HG03457 (cell line): ENCODE data around the gene RSPO4.

Experiments
- ATAC-seq: cut with Tn5 transposase; IDR thresholded peaks from one replicate; pipeline ENCODE4 v1.9.1; 2021; ENCODE audit warnings: moderate number of reproducible peaks; ENCODE audit not compliant: unreplicated experiment

RSPO4 gene

GRCh38 chr20:944774-945410, 57.2 kb downstream of the RSPO4 start:
- ATAC-seq, result no peak

DNA sequence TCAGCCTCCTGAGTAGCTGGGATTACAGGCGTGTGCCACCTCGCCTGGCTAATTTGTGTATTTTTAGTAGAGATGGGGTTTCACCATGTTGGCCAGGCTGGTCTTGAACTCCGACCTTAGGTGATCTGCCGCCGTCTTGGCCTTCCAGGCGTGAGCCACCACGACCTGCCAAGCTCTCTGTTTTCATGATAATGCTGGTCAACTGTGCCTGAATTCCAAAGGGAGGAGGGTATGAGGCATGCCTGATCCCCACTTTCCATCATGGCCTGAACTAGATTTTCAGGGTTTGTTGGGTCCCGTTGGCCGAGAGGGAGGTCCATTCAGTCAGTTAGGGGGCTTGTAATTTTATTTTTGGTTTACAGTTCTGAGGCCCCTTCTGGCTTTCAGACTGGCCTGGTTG, 58.0 kb downstream of the RSPO4 start:
- ATAC-seq, result no peak

GRCh38 chr20:942611-943010, 59.5 kb downstream of the RSPO4 start:
- ATAC-seq, result no peak

- no peak for ATAC-seq
These were observed 61.2 kb downstream of the RSPO4 start for GRCh38 chr20:940926-941325.

GRCh38 chr20:939606-940005, 62.5 kb downstream of the RSPO4 start:
- ATAC-seq, result no peak

- ATAC-seq, result no peak
These were observed 67.8 kb downstream of the RSPO4 start for GRCh38 chr20:934186-934840.

- ATAC-seq, result no peak
These were observed 69.1 kb downstream of the RSPO4 start for GRCh38 chr20:933029-933428.

GRCh38 chr20:931401-931800, 70.7 kb downstream of the RSPO4 start:
- no peak for ATAC-seq

- no peak for ATAC-seq
These were observed 75.4 kb downstream of the RSPO4 start for GRCh38 chr20:926670-927069.

GRCh38 chr20:925516-925915, 76.6 kb downstream of the RSPO4 start:
- ATAC-seq, result no peak

DNA sequence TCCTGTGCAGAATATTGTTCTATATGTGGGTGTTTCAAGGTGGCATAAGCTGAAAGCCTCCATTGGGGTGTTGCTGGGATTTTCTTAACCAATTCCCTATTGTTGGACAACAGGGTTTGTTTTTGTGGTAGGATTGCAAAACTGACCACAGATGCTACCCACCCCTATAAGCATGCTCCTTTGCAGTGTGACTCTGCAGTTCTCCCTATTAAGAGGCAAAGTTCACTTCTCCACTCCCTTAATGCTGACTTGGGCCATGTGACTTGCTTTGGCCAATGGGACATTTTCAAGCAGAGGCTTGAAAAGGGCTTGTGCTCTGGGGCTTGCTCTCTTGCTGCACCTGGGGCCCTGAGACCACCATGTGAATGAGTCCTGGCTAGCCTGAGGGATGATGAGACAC, 77.5 kb downstream of the RSPO4 start:
- no peak for ATAC-seq

- ATAC-seq, result no peak
These were observed 79.3 kb downstream of the RSPO4 start for GRCh38 chr20:922781-923180.

GRCh38 chr20:921068-921467, 81.0 kb downstream of the RSPO4 start:
- no peak for ATAC-seq

GRCh38 chr20:920311-920710, 81.8 kb downstream of the RSPO4 start:
- ATAC-seq, result no peak

GRCh38 chr20:919491-919916, 82.6 kb downstream of the RSPO4 start:
- ATAC-seq, result no peak

DNA sequence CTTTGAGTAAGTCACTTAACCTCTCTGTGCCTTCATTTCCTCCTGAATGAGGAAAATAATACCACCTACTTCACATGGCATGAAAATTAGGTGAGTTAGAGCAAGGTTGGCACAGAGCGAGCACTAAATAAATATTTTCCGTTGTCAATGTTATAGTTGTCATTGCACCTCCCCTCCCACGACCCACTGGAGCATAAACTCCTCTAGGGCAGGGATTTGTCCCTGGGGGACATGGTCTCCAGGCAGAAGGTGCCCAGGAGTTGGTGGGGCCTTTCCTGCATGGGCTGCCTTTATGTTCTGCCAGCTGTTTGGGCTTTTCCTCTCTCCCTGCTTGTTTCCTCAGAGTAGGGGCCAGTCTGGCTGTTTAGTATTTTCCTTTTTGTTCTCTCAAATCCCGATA, 84.7 kb downstream of the RSPO4 start:
- ATAC-seq, result no peak

- ATAC-seq, result no peak
These were observed 85.3 kb downstream of the RSPO4 start for GRCh38 chr20:916825-917224.

DNA sequence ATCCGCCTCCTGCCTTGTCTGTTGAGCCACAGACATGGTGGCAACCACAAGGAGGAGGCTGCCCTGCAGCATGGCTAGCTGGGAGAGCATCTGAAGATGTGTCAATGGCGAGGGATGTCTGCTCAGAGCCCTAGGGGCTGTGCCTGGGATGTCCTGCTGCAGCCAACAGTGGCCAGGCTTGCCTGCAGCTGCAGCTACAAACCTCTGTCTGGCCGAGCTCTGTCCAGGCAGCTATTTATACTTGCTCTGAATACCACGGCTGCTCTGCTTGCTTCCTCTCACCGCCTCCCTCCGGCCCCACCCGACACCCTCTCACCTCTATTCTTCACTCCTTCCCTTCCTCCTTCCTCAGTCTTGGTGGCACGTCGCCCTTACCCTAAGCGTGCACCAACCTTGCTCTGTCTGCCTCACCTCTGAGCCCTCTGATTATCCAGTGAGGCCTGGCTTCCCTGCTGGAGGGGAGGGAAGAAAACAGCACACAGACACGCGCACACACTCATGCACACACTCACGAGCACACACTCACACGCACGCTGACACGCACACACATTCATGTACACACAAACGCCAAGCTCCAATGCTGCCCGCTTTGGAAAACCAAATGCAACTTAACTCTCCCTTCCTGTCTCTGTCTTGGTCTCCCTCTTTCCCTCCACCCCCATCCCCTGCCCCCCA, 85.8 kb downstream of the RSPO4 start, which contains the start of gene ANGPT4:
Gene ANGPT4, minus strand, starts transcription at position 210 of the 675 bp plus-strand sequence. Its CDS starts 120 bp downstream, at position 90.
- no peak for ATAC-seq

- no peak for ATAC-seq
These were observed 87.2 kb downstream of the RSPO4 start for GRCh38 chr20:914727-915498.

DNA sequence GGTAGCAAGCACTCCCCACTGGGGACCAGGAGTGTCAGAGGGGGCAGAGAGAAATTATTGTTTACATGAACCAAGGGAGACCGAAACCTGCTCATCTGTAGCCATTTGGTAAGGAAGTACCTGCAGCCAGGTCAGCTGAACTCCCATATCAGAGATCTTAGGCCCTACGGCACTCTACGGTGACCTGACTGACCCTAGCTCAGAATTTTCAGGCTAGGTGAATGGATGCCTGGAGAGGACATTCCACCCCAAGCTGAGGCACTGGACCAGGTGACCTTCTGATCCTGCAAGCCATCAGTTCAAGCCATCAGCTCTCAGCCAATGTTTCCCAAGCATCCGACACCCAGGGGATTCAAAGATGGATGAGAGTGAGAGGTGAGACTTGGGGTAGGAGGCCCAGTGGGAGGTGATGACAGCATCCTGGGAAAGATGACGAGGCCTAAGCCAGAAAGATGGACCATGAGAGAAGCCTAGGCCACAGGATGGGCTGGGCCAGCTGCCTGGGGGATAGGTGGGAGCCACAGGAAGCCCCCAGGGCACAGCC, 88.7 kb downstream of the RSPO4 start:
- no peak for ATAC-seq
